GM18498 (cell line): ENCODE results near the gene TMEM106B.

ENCODE experiments used
- ATAC-seq: cut with Tn5 transposase; IDR thresholded peaks from one replicate; pipeline ENCODE4 v1.9.1; 2021; ENCODE audit warnings: mild to moderate bottlenecking, moderate library complexity; ENCODE audit not compliant: unreplicated experiment

The TMEM106B gene

GRCh38 chr7:12226756-12227155 lies 15.7 kb downstream of the TMEM106B start:
- no peak for ATAC-seq

- ATAC-seq = no peak
These were observed 16.9 kb downstream of the TMEM106B start for GRCh38 chr7:12228024-12228423.

- no peak for ATAC-seq
These were observed 18.0 kb downstream of the TMEM106B start for GRCh38 chr7:12229046-12229445.

- ATAC-seq = no peak
These were observed 20.0 kb downstream of the TMEM106B start for GRCh38 chr7:12231097-12231496.

- peak; percentile 80 for ATAC-seq
These were observed 22.1 kb downstream of the TMEM106B start for GRCh38 chr7:12233175-12233574.

- ATAC-seq = no peak
These were observed 23.3 kb downstream of the TMEM106B start for GRCh38 chr7:12234334-12234865.

DNA sequence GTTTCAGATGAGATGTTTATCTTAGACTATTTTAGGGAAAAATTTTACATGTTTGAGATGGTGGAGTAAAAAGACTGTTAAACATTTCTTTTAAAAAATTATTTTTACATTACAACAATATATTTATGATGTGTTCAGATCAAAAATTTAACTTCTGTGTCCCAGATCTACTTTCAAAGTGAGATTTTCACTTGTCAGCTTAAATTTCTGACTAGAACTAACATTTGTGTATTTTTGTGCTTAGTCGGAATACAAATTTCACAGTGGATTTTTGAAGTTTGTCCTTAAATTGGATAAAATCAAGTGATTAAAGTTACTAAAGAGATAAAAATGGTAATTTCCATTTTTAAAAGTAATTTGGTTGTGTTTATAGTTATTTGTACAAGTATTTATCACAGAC lies 24.9 kb downstream of the TMEM106B start:
- ATAC-seq = no peak

DNA sequence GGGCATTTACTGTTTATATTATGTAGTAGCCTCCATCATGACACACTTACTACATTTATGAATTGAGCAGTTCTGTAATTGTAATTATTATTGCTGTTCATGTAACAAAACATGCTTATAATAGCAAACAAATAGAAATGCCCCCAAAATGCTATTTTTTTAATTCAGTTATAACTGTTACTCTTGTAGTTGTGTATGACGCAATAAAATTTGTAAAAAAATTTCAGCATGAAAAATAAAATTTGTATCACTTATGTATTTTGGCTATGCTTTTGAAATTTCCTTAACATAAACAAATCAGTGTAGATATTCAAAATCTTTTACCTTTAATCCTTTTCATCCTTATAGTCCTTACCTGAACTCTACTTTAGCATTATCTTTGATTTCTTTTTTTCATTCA lies 25.9 kb downstream of the TMEM106B start:
- ATAC-seq = no peak

- no peak for ATAC-seq
These were observed 28.7 kb downstream of the TMEM106B start for GRCh38 chr7:12239806-12240205.

DNA sequence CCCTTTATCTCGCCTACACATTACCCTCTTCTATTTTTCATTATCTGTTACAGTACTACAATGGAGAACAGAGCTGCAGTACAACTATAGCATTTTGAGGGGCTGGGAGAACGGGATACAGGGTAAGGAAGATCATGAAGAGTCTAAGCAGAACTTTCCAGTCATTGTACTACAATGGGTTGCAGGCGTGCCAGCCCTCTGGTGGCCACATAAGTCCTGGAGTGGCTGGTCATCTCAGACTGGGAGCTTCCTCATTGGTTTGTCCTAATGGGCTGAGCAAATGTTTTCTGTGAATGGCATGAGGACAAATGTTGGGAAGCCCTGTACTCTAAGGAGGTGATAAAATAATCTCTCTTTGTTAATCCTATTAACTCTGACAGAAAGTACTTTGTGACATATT lies 33.0 kb downstream of the TMEM106B start:
- ATAC-seq = no peak

DNA sequence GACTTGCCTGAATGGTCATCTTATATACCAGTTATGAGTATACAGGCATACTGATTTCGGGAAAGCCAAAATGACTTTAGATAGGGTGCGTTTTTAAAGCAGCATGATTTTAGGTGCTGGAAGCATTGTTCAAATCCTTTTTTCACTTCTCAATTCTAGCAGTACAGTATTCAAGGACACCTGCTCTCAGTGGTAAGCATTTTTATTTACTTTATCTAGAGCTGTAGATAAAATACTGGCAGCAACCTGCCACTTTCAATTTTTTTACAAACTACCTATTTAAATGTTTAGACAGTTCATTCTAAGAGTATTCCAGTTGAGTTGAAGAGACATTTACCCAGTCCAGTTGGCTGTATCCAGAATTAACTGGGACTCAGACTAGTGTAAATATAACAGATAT lies 33.6 kb downstream of the TMEM106B start:
- no peak for ATAC-seq

DNA sequence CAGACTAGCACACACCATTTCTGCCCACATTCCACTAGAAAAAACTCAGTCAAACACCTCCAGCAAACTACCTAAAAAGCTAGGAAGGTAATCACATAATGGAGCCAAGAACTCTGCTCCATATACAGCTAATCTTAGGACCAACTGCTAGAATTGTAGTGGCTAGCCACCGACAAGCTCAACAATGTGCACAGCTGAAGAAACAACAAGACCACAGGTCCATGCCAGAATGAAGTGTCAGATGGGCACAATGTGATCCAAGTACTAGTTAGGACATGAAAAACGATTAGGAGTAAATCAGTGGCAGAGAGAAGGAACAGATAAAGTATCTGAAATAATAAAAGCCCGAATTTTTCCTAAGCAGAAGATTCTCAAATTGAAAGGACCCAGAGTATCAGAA lies 38.6 kb downstream of the TMEM106B start:
- ATAC-seq = no peak

DNA sequence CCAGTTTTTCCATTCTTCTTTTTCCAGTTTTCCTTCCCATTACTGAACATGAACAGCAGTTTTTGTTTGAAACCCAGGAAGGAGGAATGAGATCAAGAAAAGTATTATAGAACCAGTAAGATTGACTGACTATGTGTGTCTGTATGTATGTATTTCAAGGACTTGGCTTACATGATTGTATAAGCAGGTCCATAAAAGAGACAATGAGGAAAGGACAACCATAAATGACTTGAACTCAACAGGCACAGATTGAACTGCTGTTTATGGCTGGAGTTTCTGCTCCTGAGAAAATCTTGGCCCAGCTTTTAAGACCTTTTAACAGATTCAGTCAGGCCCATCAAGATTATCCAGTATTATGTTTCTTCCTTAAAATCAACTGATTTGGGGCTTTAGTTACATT lies 39.1 kb downstream of the TMEM106B start:
- ATAC-seq = no peak

DNA sequence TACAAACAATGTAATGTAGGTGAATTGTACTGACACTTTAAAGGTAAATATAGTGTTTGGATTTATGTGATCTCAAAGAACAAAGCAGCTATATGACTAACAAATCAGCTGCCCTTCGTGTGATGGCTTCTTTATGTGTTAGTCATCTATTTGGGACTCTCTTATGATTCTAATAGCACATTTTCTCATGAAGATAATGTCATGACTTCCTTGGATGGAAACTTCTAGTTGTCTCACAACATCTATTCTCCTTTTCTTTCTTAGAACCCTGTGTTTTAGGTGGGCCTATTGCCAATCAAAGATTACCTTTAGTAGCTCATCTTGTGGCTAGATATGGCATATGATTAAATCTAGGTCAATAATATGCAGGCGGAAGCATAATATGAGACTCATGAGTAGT lies 45.0 kb downstream of the TMEM106B start:
- ATAC-seq = no peak

DNA sequence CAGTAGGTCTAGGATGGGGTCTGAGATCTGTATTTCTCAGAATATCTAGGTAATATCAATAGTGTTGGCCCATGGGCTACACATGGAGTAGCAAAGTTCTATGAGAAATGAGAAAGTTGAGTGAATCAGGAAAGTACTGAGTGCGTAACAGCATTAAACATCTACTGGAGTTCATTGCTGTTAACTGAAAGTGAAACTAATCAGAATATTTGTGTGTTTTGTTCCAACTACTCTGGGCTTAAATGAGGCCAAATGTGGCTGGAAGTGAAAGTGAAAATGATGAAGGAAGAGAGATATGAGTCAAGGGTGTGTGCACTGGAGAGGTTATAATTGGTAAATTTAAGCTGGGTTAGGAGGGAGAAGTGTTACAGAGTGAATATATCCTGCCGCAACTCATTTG lies 46.5 kb downstream of the TMEM106B start:
- ATAC-seq = peak; percentile 99

DNA sequence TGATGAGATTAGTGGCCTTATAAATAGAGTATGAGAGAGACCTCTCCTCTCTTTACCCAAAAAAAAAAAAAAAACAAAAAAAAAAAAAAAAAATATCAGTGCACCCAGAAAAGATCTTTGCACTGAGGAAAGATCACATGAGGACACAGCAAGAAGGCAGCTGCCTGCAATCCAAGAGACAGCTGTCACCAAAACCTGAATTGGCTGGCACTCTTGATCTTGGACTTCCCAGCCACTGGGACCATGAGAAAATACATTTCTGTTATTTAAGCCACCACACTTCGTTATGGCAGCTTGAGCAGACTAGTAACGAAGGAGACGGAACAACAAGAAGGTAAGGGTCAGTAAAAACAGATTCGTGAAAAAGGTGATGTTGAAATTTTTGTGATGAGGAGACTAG lies 47.0 kb downstream of the TMEM106B start:
- ATAC-seq = no peak

GRCh38 chr7:12267542-12267941 lies 56.4 kb downstream of the TMEM106B start:
- no peak for ATAC-seq

DNA sequence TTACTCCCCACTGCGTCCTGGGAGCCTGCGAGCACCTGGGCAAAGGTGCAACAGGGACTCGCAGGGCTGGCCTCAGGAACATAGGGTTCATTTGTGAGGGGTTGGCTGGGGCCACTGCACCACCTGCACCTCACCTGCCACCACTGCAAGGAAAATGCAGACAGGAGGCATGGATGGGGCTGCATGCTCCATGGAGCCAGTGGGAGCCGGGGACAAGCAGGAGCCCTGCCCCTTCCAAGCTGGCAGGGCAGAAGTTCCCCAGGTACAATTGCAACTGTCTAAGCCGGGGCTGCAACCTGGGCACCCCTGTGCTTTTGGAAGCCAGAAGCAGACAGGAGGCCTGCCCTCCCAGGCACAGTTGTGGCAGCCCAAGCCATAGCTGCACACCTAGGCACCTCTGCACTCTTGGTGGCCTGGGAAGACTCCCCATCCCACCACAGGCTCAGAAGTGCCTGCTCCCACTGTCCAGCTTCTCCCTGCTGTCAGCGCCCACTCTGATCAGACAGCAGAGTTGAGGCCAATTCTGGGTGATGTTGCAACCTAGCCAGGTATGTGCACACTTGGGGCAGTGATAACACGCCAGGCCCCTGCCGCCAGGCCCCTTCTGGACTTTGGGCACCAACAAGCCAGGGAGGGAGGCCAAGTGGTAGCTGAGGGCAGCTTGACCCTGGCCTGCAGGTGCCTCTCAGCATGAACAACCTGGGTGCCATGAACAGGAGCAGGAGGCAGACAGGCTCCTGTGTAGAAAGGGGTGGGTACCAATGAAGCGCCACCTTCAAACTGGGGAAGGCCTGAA lies 58.2 kb downstream of the TMEM106B start:
- ATAC-seq = no peak

DNA sequence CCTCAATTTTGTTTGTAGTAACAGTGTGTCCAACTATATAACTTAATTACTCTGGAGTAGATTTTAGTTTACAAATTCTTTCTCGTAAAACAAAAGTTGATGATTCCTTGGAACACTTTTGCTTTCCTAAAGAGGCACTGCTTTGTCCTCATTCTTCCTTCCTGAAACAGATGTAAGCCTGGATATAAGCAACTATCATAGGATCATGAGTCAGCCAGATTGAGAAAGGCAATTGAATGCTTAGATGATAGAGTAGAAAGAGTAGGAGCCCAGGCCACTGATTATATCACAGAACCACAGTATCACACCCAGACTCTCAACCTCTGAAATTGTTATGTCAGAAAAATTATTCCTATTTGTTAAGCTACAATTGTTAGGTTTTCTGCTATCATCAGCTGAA lies 69.9 kb downstream of the TMEM106B start:
- ATAC-seq = no peak

DNA sequence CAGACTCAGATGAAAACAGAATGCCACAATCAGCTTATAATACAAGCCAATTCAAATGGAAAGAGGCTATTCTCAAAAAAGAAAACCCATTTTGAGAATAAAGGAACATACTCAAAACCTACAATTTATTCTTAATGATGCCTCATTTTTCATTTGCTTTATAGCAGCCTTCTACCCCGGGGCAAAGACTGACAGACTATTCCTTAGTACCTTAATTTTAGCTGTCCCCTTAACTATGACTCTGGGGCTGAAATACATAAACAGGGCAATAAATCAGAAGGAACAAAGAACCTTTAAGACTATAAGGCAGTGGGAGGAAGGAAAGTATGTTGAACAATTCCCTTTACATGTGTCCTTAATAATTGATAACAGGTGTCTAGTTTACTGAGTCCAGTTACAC lies 76.8 kb downstream of the TMEM106B start:
- no peak for ATAC-seq

GRCh38 chr7:12289996-12290395 lies 78.9 kb downstream of the TMEM106B start:
- ATAC-seq = no peak

DNA sequence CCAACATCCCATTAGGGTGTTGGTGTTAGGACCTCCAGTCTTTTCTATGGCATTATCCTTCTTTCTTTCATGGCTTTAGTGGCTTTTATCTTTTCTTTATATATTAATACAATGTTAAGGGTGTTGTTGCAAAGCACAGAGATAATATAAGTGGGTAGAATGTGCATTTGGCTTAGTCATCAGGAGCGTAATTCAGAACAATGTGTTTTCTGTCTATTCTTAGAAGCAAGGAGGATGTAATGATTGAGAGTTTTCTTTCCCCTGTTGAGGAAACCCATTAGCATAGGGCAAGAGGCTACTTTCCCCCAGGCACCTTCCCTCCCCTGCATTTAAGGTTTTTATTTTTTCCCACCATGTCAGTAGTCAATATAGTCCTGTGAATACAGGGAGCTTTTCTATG lies 79.7 kb downstream of the TMEM106B start:
- ATAC-seq = no peak

DNA sequence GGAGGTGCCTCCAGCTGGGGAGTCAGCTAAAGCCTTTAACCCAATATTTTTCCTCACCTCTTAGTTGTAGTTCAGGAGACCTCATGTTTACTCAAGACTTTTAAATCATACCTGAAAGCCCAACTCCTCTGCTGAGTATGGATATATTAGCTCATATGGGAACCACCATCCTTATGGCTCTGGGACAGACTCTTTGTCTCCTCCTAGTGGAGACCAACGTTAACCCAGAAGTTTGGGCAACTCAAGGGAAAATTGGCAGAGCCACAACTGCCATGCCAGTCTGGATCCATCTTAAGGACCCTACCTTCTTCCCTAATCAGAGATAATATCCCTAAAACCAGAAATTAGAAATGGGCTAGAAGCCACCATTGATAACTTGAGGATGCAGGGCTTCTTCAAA lies 80.8 kb downstream of the TMEM106B start:
- ATAC-seq = peak; percentile 50
